Mesenchymal stem cell (in vitro differentiated cells and primary cell): ENCODE measurements around the gene TINCR.

Experiments used
- DNase-seq: peaks from one replicate; pipeline ENCODE4 v3.0.0-alpha.2; 2013
- H2AFZ ChIP-seq: one replicate; pipeline ENCODE4 v1.6.1; 2013; ENCODE audit warnings: low read depth, mild to moderate bottlenecking, control low read depth, inconsistent platforms, low read length, moderate library complexity
- H2AK5ac ChIP-seq: 2 replicates; pipeline ENCODE4 v1.6.1; 2013; ENCODE audit warnings: low read length, moderate library complexity, mild to moderate bottlenecking, inconsistent platforms; ENCODE audit not compliant: severe bottlenecking
- H2BK120ac ChIP-seq: one replicate; pipeline ENCODE4 v1.6.1; 2013; ENCODE audit warnings: low read depth, mild to moderate bottlenecking, inconsistent platforms, low read length, moderate library complexity
- H2BK12ac ChIP-seq, 2 experiments: one replicate each; pipeline ENCODE4 v1.6.1; 2013; ENCODE audit warnings: inconsistent platforms in 2 of 2, low read length in 2 of 2, mild to moderate bottlenecking in 2 of 2, moderate library complexity in 2 of 2, control low read depth in 1 of 2
- H2BK15ac ChIP-seq: one replicate; pipeline ENCODE4 v1.6.1; 2013; ENCODE audit warnings: mild to moderate bottlenecking, low read depth, inconsistent platforms; ENCODE audit not compliant: poor library complexity, severe bottlenecking
- H2BK5ac ChIP-seq: 2 replicates; pipeline ENCODE4 v1.6.1; 2013; ENCODE audit warnings: low read depth, mild to moderate bottlenecking, low read length, control low read depth, inconsistent platforms; ENCODE audit not compliant: poor library complexity, severe bottlenecking
- H3K14ac ChIP-seq, 2 experiments: one replicate each; pipeline ENCODE4 v1.6.1; 2013; ENCODE audit warnings: inconsistent platforms in 2 of 2, low read length in 2 of 2, control low read depth in 1 of 2, mild to moderate bottlenecking in 1 of 2, moderate library complexity in 1 of 2
- H3K18ac ChIP-seq, 2 experiments: one replicate each; pipeline ENCODE4 v1.6.1; 2013; ENCODE audit warnings: inconsistent platforms in 2 of 2, low read length in 2 of 2, control low read depth in 1 of 2, low read depth in 1 of 2, mild to moderate bottlenecking in 1 of 2
- H3K23ac ChIP-seq, 2 experiments: one replicate each; pipeline ENCODE4 v1.6.1; 2013; ENCODE audit warnings: inconsistent platforms in 2 of 2, low read length in 2 of 2, mild to moderate bottlenecking in 2 of 2, moderate library complexity in 2 of 2, control low read depth in 1 of 2
- H3K27ac ChIP-seq: 2 replicates; pipeline ENCODE4 v1.5.1; 2013; ENCODE audit warnings: mild to moderate bottlenecking, moderate library complexity, low read length, control low read depth, inconsistent platforms; ENCODE audit not compliant: poor library complexity, severe bottlenecking
- H3K27me3 ChIP-seq, 2 experiments: 2 replicates each; pipeline versions ENCODE4 v1.6.1 to v1.7.0; 2013; ENCODE audit warnings: low read length in 2 of 2, mild to moderate bottlenecking in 2 of 2, moderate library complexity in 2 of 2, control low read depth in 1 of 2, inconsistent platforms in 1 of 2; ENCODE audit not compliant: control insufficient read depth in 1 of 2, insufficient read depth in 1 of 2
- H3K36me3 ChIP-seq, 2 experiments: 2 replicates each; pipeline versions ENCODE4 v1.6.1 to v1.7.0; 2013; ENCODE audit warnings: low read length in 2 of 2, control low read depth in 1 of 2, inconsistent platforms in 1 of 2, low read depth in 1 of 2, mild to moderate bottlenecking in 1 of 2; ENCODE audit not compliant: insufficient read depth in 2 of 2, control insufficient read depth in 1 of 2
- H3K4ac ChIP-seq, 2 experiments: one replicate each; pipeline ENCODE4 v1.6.1; 2013; ENCODE audit warnings: inconsistent platforms in 2 of 2, low read length in 2 of 2, mild to moderate bottlenecking in 2 of 2, moderate library complexity in 2 of 2, control low read depth in 1 of 2, low read depth in 1 of 2
- H3K4me1 ChIP-seq: 2 replicates; pipeline ENCODE4 v1.6.1; 2013; ENCODE audit warnings: low read depth, low read length, control low read depth; ENCODE audit not compliant: control insufficient read depth, insufficient read depth
- H3K4me2 ChIP-seq: 2 replicates; pipeline ENCODE4 v1.6.1; 2013; ENCODE audit warnings: low read length, mild to moderate bottlenecking, inconsistent platforms; ENCODE audit not compliant: poor library complexity, severe bottlenecking
- H3K4me3 ChIP-seq, 2 experiments: 2 replicates each; pipeline versions ENCODE4 v1.5.1 to v1.7.0; 2013; ENCODE audit warnings: low read length in 2 of 2, mild to moderate bottlenecking in 2 of 2, control low read depth in 1 of 2, low read depth in 1 of 2; ENCODE audit not compliant: insufficient read depth in 1 of 2
- H3K79me1 ChIP-seq: replicated peaks from 2 replicates; pipeline ENCODE4 v1.6.1; 2013; ENCODE audit warnings: mild to moderate bottlenecking, control low read depth, low read length, inconsistent platforms; ENCODE audit not compliant: poor library complexity, severe bottlenecking
- H3K9ac ChIP-seq: 2 replicates; pipeline ENCODE4 v1.7.0; 2013; ENCODE audit warnings: mild to moderate bottlenecking, low read length, moderate library complexity
- H3K9me3 ChIP-seq: 2 replicates; pipeline ENCODE4 v1.7.0; 2013; ENCODE audit warnings: mild to moderate bottlenecking, low read length; ENCODE audit not compliant: control insufficient read depth
- H4K8ac ChIP-seq: one replicate; pipeline ENCODE4 v1.6.1; 2013; ENCODE audit warnings: inconsistent platforms, mild to moderate bottlenecking, low read length, moderate library complexity
- H4K91ac ChIP-seq: one replicate; pipeline ENCODE4 v1.6.1; 2013; ENCODE audit warnings: mild to moderate bottlenecking, low read length, inconsistent platforms
- WGBS: methylation state at CpG from one replicate; pipeline ENCODE4 v1.1.7; 2013; ENCODE audit warnings: mixed read lengths; 5-methylcytosine and 5-hydroxymethylcytosine counted together

The TINCR gene

DNA sequence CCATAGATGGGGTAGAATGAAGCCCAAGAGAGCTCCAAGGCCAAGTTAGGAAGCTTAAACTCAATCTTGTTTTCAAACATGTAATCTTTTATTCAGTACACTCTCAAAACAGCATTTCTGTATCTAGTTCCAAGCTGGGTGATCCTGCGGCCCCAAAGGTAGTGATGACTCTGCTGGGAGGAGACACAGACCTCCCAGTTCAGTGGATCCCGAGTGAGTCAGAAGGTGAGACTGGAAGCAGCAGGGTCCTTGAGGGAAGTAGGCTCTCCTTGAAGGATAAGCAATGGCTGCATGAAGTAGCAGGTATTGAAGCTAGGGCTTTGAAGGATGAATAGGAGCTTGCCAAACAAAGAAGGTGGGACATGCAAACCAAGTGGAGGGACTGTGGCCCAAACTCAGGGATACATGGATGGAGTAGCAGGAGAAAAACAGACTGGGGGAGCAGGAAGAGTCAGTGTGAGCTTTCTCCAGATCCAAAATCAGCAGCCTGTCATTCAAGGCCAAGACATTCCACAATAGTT is 9.6 kb downstream of the TINCR start:
- 63% methylated on average over 2 of the region's 2 CpGs for WGBS
- no peak overlapping the region for H3K4ac ChIP-seq
- no peak overlapping the region for H3K18ac ChIP-seq
- H4K8ac ChIP-seq, result no peak overlapping the region
- H3K23ac ChIP-seq, result no peak overlapping the region
- H3K4me1 ChIP-seq, result no peaks in the 10 kb centered on the region
- no peak overlapping the region for H3K27ac ChIP-seq
- no peak overlapping the region for H4K91ac ChIP-seq
- no peak overlapping the region for H2AK5ac ChIP-seq
- H3K27me3 ChIP-seq, result peaks cover 20 to 80% of the 10 kb centered on the region in 2 experiments
- H3K4me2 ChIP-seq, result no peak overlapping the region
- no peaks in the 10 kb centered on the region for H3K36me3 ChIP-seq
- no peak for DNase-seq
- H2AFZ ChIP-seq, result no peak overlapping the region
- no peak overlapping the region for H2BK120ac ChIP-seq
- H2BK15ac ChIP-seq, result no peak overlapping the region
- no peak overlapping the region for H2BK12ac ChIP-seq
- H3K9me3 ChIP-seq, result peaks cover 11% of the 10 kb centered on the region
- no peak overlapping the region for H3K4me3 ChIP-seq
- H3K79me1 ChIP-seq, result no peaks in the 10 kb centered on the region
- H3K14ac ChIP-seq, result no peak overlapping the region
- no peak overlapping the region for H3K9ac ChIP-seq
- no peak overlapping the region for H2BK5ac ChIP-seq

DNA sequence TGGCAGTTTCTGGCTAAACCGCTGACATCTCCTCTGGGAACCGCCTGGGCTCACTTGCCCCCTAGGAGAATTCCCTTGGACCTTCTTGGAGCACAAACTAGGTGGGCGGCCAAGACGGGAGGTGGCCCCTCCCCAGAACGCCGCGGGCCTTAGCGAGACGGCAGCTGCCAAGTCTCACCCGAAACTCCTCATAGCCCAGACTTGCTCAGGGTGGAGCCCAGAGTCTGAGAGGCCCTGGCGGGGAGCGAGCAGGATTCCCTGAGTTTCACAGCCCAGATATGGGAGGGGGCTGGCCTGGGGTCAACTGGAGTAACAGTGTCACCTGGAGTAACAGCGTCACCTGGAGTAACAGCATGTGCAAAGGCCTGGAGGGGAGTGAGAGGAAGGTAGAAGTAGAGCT is 10.1 kb downstream of the TINCR start:
- Histone ChIP-seq H3K36me3 (no peaks in the 10 kb centered on the region), H2BK12ac (no peak overlapping the region), H2BK5ac (no peak overlapping the region), H2AK5ac (no peak overlapping the region), H2BK15ac (no peak overlapping the region), H3K23ac (no peak overlapping the region), H4K91ac (no peak overlapping the region), H3K4me1 (no peaks in the 10 kb centered on the region), H3K14ac (no peak overlapping the region), H3K9me3 (peaks cover 11% of the 10 kb centered on the region), H2AFZ (no peak overlapping the region), H3K4me2 (no peak overlapping the region), H3K27me3 (peaks cover 20 to 75% of the 10 kb centered on the region in 2 experiments), H2BK120ac (no peak overlapping the region), H3K18ac (no peak overlapping the region), H3K27ac (no peak overlapping the region), H3K4ac (no peak overlapping the region), H3K79me1 (no peaks in the 10 kb centered on the region), H3K4me3 (no peak overlapping the region), H3K9ac (no peak overlapping the region), H4K8ac (no peak overlapping the region)
- DNase-seq, result no peak
- 91% methylated on average over 13 of the region's 13 CpGs for WGBS

DNA sequence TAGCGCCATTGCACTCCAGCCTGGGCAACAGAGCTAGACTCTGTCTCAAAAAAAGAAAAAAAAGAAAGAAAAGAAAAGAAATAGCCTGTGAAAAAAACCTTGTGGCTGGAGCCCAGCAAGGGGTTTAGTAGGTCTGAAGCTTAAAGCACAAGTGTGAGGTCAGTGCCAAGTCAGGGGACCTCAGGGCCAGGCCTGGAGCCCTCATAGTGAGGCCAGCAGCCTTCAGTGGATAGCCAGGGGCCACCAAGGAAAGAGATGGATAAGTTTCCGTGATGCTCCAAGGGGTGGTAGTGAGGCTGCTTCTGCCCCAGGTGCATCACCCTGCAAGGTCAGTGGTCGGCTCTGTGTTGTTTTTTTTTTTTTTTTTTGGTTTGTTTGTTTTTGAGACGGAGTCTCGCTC is 12.9 kb downstream of the TINCR start:
- H2BK120ac ChIP-seq, result no peak overlapping the region
- no peak overlapping the region for H4K8ac ChIP-seq
- no peak overlapping the region for H3K14ac ChIP-seq
- H3K36me3 ChIP-seq, result no peaks in the 10 kb centered on the region
- H2AFZ ChIP-seq, result no peak overlapping the region
- no peak overlapping the region for H4K91ac ChIP-seq
- H3K4ac ChIP-seq, result no peak overlapping the region
- no peak for DNase-seq
- H3K4me3 ChIP-seq, result no peak overlapping the region
- H2BK15ac ChIP-seq, result no peak overlapping the region
- no peaks in the 10 kb centered on the region for H3K79me1 ChIP-seq
- no peaks in the 10 kb centered on the region for H3K9me3 ChIP-seq
- no peak overlapping the region for H3K4me2 ChIP-seq
- H2AK5ac ChIP-seq, result no peak overlapping the region
- H3K23ac ChIP-seq, result no peak overlapping the region
- 62% methylated on average over 5 of the region's 5 CpGs for WGBS
- H3K18ac ChIP-seq, result no peak overlapping the region
- H3K27ac ChIP-seq, result no peak overlapping the region
- H2BK5ac ChIP-seq, result no peak overlapping the region
- H3K4me1 ChIP-seq, result no peaks in the 10 kb centered on the region
- no peak overlapping the region for H2BK12ac ChIP-seq
- H3K9ac ChIP-seq, result no peak overlapping the region
- H3K27me3 ChIP-seq, result peaks cover 7 to 47% of the 10 kb centered on the region in 2 experiments

DNA sequence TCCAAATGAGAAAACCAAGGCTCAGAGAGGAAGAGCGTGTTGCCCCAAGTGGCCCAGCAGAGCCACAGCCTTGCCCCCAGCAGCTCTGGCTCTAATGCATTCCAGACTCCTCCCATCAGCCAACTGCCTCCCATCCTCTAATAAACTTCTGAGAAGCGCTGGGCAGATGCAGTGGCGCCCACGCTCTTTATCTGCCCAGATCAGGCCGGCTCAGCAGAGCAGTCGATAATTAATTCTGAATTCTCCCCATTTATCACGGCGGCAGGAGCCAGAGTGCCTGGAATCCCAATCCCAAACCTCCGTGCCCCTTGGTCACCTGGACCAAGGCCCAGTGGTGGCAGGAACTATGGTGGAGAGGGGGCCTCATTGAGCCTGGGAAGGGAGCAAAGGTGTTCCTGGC is 13.9 kb downstream of the TINCR start:
- no peak overlapping the region for H3K18ac ChIP-seq
- no peaks in the 10 kb centered on the region for H3K79me1 ChIP-seq
- no peak overlapping the region for H3K4me3 ChIP-seq
- H2BK15ac ChIP-seq, result no peak overlapping the region
- no peak overlapping the region for H3K9ac ChIP-seq
- no peaks in the 10 kb centered on the region for H3K9me3 ChIP-seq
- no peak overlapping the region for H3K23ac ChIP-seq
- no peak overlapping the region for H2AFZ ChIP-seq
- H3K36me3 ChIP-seq, result no peaks in the 10 kb centered on the region
- no peak overlapping the region for H3K4ac ChIP-seq
- H3K14ac ChIP-seq, result no peak overlapping the region
- no peaks in the 10 kb centered on the region for H3K4me1 ChIP-seq
- no peak overlapping the region for H4K8ac ChIP-seq
- 93% methylated on average over 9 of the region's 9 CpGs for WGBS
- peaks cover 4 to 41% of the 10 kb centered on the region in 2 experiments for H3K27me3 ChIP-seq
- no peak for DNase-seq
- H2AK5ac ChIP-seq, result no peak overlapping the region
- H3K4me2 ChIP-seq, result no peak overlapping the region
- H2BK5ac ChIP-seq, result no peak overlapping the region
- H3K27ac ChIP-seq, result no peak overlapping the region
- no peak overlapping the region for H2BK12ac ChIP-seq
- H2BK120ac ChIP-seq, result no peak overlapping the region
- H4K91ac ChIP-seq, result no peak overlapping the region
